ENCODE measurements around the gene PPP2R2D.
"Not testable (repeated sequence)": the region's sequence is repeated elsewhere in the genome, so short reads cannot be mapped to it uniquely, and the experiment has no call there.

The PPP2R2D gene

DNA sequence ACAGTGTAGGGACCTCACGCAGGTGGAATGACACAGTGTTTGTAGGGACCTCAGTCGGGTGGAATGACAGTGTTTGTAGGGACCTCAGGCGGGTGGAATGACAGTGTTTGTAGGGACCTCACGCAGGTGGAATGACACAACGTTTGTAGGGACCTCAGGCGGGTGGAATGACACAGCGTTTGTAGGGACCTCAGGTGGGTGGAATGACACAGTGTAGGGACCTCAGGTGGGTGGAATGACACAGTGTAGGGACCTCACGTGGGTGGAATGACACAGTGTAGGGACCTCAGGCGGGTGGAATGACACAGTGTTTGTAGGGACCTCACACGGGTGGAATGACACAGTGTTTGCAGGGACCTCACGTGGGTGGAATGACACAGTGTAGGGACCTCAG, 16.0 kb downstream of the PPP2R2D start:
- peaks cover 46% of the 10 kb centered on the region for H3K36me3 Mint-ChIP-seq (ENCODE audit: low read depth)
- H3K27me3 Mint-ChIP-seq (ENCODE audit: low read depth); H3K4me3 Mint-ChIP-seq: not testable (repeated sequence)
- peaks cover 40% of the 10 kb centered on the region for H3K4me1 Mint-ChIP-seq (ENCODE audit: low read depth)
- peaks cover 12% of the 10 kb centered on the region for H3K9me3 Mint-ChIP-seq
- peak overlapping the region; percentile 72 for H3K27ac Mint-ChIP-seq

GRCh38 chr10:131917496-131917895, 16.7 kb downstream of the PPP2R2D start:
- H3K27me3 Mint-ChIP-seq (ENCODE audit: low read depth); H3K27ac Mint-ChIP-seq; H3K9me3 Mint-ChIP-seq; H3K4me3 Mint-ChIP-seq: not testable (repeated sequence)
- peaks cover 43% of the 10 kb centered on the region for H3K36me3 Mint-ChIP-seq (ENCODE audit: low read depth)
- peaks cover 40% of the 10 kb centered on the region for H3K4me1 Mint-ChIP-seq (ENCODE audit: low read depth)

- H3K27me3 Mint-ChIP-seq (ENCODE audit: low read depth); H3K9me3 Mint-ChIP-seq; H3K4me3 Mint-ChIP-seq; H3K27ac Mint-ChIP-seq: not testable (repeated sequence)
- Mint-ChIP-seq H3K36me3 (ENCODE audit: low read depth) (peaks cover 40% of the 10 kb centered on the region), H3K4me1 (ENCODE audit: low read depth) (peaks cover 34% of the 10 kb centered on the region)
Observed at GRCh38 chr10:131919461-131919860, 18.7 kb downstream of the PPP2R2D start.

DNA sequence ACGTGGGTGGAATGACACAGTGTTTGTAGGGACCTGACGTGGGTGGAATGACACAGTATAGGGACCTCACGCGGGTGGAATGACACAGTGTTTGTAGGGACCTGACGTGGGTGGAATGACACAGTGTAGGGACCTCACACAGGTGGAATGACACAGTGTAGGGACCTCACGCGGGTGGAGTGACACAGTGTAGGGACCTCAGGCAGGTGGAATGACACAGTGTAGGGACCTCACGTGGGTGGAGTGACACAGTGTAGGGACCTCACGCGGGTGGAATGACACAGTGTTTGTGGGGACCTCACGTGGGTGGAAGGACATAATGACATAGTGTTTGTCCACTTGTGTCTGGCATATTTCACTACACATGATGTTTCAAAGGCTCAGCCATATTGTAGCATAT, 19.3 kb downstream of the PPP2R2D start:
- Mint-ChIP-seq H3K27ac (no peak overlapping the region), H3K4me1 (ENCODE audit: low read depth) (peaks cover 39% of the 10 kb centered on the region)

GRCh38 chr10:131920693-131921092, 19.9 kb downstream of the PPP2R2D start:
- H3K4me1 Mint-ChIP-seq (ENCODE audit: low read depth): peaks cover 41% of the 10 kb centered on the region

More for the DNA sequence above, 19.3 kb downstream of the PPP2R2D start:
- Mint-ChIP-seq H3K9me3 (peaks cover 9% of the 10 kb centered on the region), H3K27me3 (ENCODE audit: low read depth) (no peaks in the 10 kb centered on the region), H3K36me3 (ENCODE audit: low read depth) (peaks cover 44% of the 10 kb centered on the region), H3K4me3 (no peak overlapping the region)

GRCh38 chr10:131921184-131921583, 20.4 kb downstream of the PPP2R2D start:
- H3K9me3 Mint-ChIP-seq: peaks cover 14% of the 10 kb centered on the region
- H3K27ac Mint-ChIP-seq: no peak overlapping the region
- no peak overlapping the region for H3K4me3 Mint-ChIP-seq
- no peaks in the 10 kb centered on the region for H3K27me3 Mint-ChIP-seq (ENCODE audit: low read depth)
- H3K4me1 Mint-ChIP-seq (ENCODE audit: low read depth): peaks cover 41% of the 10 kb centered on the region
- H3K36me3 Mint-ChIP-seq (ENCODE audit: low read depth): peaks cover 43% of the 10 kb centered on the region

More at GRCh38 chr10:131920693-131921092, 19.9 kb downstream of the PPP2R2D start:
- H3K27ac Mint-ChIP-seq: no peak overlapping the region
- no peaks in the 10 kb centered on the region for H3K27me3 Mint-ChIP-seq (ENCODE audit: low read depth)
- H3K9me3 Mint-ChIP-seq: peaks cover 14% of the 10 kb centered on the region
- no peak overlapping the region for H3K4me3 Mint-ChIP-seq
- peaks cover 45% of the 10 kb centered on the region for H3K36me3 Mint-ChIP-seq (ENCODE audit: low read depth)

- peaks cover 38% of the 10 kb centered on the region for H3K36me3 Mint-ChIP-seq (ENCODE audit: low read depth)
- no peaks in the 10 kb centered on the region for H3K27me3 Mint-ChIP-seq (ENCODE audit: low read depth)
- no peak overlapping the region for H3K4me3 Mint-ChIP-seq
- peaks cover 52% of the 10 kb centered on the region for H3K4me1 Mint-ChIP-seq (ENCODE audit: low read depth)
- no peak overlapping the region for H3K27ac Mint-ChIP-seq
- H3K9me3 Mint-ChIP-seq: peaks cover 14% of the 10 kb centered on the region
Observed at GRCh38 chr10:131923038-131923756, 22.4 kb downstream of the PPP2R2D start.

DNA sequence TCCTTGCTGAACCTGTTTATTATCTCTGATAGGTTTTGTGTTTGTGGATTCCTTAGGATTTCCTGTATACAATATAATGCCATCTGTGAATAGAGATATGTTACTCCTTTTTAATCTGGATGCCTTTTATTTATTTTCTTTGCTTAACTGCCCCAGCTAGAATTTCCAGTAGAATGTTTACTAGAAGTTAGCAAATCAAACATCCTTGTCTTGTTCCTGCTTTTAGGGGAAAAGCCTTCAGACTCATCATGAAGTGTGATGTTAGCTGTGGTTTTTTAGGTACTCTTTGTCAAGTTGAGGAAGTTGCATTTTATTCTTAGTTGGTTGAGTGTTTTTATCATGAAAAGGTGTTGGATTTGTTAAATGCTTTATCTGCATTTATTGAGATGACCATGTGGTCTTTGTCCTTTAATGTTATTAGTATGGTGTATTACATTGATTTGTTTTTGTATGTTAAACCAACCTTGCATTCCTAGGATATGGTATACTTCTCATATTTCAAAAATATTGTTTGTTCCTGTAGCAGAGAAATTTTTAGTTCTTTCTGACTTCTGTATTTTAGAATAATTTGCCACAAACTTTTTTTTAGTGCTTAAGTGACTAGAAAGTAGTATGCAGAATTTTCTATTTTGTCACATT, 24.3 kb downstream of the PPP2R2D start:
- no peak overlapping the region for H3K27ac Mint-ChIP-seq

GRCh38 chr10:131925716-131926115, 24.9 kb downstream of the PPP2R2D start:
- H3K36me3 Mint-ChIP-seq (ENCODE audit: low read depth): peaks cover 32% of the 10 kb centered on the region
- H3K27me3 Mint-ChIP-seq (ENCODE audit: low read depth): no peaks in the 10 kb centered on the region
- H3K27ac Mint-ChIP-seq: no peak overlapping the region
- H3K9me3 Mint-ChIP-seq: peaks cover 9% of the 10 kb centered on the region
- H3K4me3 Mint-ChIP-seq: no peak overlapping the region
- peaks cover 55% of the 10 kb centered on the region for H3K4me1 Mint-ChIP-seq (ENCODE audit: low read depth)

More for the DNA sequence above, 24.3 kb downstream of the PPP2R2D start:
- Mint-ChIP-seq H3K4me3 (no peak overlapping the region), H3K27me3 (ENCODE audit: low read depth) (no peaks in the 10 kb centered on the region), H3K36me3 (ENCODE audit: low read depth) (peaks cover 29% of the 10 kb centered on the region), H3K4me1 (ENCODE audit: low read depth) (peaks cover 52% of the 10 kb centered on the region), H3K9me3 (peaks cover 9% of the 10 kb centered on the region)

- Mint-ChIP-seq H3K27me3 (ENCODE audit: low read depth) (no peaks in the 10 kb centered on the region), H3K4me3 (no peak overlapping the region), H3K36me3 (ENCODE audit: low read depth) (peaks cover 27% of the 10 kb centered on the region), H3K9me3 (peaks cover 9% of the 10 kb centered on the region), H3K27ac (no peak overlapping the region), H3K4me1 (ENCODE audit: low read depth) (peaks cover 56% of the 10 kb centered on the region)
Observed at GRCh38 chr10:131926253-131926652, 25.4 kb downstream of the PPP2R2D start.

DNA sequence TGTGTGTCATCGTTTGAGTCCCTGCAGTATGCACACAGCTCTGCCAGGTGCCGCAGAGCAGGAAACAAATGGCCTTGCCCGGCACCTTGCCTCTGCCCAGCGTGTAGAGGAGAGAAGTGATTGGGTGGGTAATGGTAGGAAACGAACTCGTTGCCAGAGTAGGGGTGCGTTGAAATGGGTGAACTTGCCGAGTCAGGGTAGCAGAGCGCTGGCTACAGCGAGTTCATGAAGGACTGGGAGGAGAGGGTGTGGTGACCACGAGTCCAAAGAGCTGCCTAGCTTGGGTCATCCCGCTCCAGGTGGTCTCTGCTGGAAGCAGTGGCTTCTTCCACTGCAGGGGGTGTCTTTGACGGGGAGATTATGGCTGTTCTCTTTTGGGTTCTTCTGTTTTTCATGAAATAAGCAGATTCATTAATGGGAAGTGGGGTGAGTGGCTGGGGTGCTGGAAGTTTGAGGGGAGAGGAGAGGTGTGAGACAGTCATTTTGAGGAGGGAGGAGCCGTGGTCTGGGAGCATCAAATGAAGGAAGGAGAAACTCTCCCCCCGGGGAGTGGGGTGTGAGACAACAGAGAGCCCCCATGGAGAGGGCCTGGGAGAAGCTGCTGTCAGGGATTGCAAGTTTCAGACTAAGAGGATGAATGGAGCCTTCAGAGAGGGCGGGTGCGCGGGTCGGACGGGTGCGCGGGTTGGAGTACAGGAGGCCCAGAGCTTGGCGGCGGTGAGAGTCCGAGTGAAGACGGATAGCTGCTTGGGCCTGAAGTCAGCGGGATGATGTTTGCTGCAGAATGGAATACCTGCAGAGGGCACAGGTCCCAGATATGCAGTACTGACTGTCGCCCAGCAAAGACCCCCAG, 26.2 kb downstream of the PPP2R2D start:
- no peaks in the 10 kb centered on the region for H3K27me3 Mint-ChIP-seq (ENCODE audit: low read depth)
- peaks cover 58% of the 10 kb centered on the region for H3K4me1 Mint-ChIP-seq (ENCODE audit: low read depth)
- H3K4me3 Mint-ChIP-seq: peak overlapping the region; percentile 7
- H3K27ac Mint-ChIP-seq: no peak overlapping the region
- H3K36me3 Mint-ChIP-seq (ENCODE audit: low read depth): peaks cover 24% of the 10 kb centered on the region
- peaks cover 9% of the 10 kb centered on the region for H3K9me3 Mint-ChIP-seq

DNA sequence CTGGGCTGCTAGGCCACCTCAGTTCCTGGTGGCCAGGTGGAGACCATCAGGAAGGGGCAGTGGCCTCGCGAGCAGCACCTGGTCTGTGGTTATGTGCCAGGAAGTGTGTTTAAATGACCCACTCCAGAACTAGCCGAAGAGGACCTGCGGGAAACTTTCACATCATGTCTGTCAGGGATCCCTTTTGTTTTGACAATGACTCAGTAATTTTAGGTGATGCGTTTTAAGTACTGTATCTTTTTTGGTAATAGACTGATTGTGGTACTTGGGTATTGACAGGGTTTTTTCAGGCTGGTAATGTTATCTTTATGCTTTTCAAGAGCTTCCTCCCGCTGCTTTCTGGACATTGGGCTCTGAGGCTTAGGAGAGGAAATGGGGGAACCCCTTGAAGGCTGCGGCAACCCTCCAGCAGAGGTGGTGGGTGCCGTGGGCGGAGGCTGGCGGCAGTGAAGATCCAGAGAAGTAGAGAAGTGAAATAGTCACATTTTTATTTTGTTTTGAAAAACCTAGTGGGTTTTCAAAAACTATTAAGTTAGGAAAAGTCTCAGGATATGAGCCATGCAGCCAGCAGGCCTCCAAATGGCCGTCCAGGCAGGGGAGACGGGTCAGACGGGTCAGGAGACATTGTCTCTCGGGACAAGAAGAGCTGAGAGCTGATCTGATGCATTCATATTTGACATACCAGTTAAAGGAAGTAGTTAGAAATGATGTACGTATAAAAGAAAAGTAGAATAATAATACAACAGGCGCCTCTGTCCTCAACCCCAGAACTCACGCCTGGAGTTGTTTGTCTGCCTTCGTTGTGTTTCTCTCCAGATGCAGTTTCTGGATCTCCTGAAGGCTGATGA, 27.7 kb downstream of the PPP2R2D start:
- H3K36me3 Mint-ChIP-seq (ENCODE audit: low read depth): peaks cover 20% of the 10 kb centered on the region
- peaks cover 58% of the 10 kb centered on the region for H3K4me1 Mint-ChIP-seq (ENCODE audit: low read depth)
- no peaks in the 10 kb centered on the region for H3K27me3 Mint-ChIP-seq (ENCODE audit: low read depth)
- peak overlapping the region; percentile 63 for H3K4me3 Mint-ChIP-seq
- H3K27ac Mint-ChIP-seq: peak overlapping the region; percentile 85
- peaks cover 9% of the 10 kb centered on the region for H3K9me3 Mint-ChIP-seq

DNA sequence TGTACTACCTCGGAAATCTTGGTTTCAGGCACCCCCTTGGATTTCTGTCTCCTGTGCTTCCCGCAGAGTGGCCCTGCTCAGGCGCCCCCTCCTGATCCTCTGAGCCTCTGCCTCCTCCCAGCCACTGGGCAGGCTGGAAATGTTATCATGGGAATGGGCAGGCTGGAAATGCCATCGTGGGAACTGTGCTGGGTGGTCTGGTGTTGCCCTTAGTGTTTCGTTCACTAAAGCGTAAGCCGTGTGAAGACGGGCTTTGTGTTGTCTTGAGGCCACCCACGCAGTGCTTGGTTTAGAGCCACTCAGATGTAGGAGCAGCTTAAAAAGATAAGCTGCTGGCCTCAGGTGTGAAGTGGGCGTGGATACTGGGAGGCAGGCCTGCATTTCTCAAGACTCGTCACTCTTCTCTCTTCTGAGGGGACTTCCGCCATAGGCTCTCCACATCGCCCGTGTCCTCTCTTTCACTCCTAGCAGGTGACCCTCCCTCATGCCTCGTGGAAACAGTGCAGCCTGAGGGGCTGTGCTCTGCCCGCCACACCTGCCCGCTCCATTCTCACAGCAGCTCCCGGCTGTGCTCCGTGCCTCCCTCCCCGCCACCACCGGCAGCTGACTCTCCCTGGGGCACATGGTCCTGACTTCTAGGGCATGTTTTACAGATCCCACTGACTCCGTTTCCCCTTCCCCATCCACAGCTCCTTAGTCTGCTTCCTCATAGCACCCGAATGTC, 28.5 kb downstream of the PPP2R2D start:
- H3K27me3 Mint-ChIP-seq (ENCODE audit: low read depth): no peaks in the 10 kb centered on the region

More for the DNA sequence above, 28.5 kb downstream of the PPP2R2D start:
- Mint-ChIP-seq H3K4me1 (ENCODE audit: low read depth) (peaks cover 61% of the 10 kb centered on the region), H3K9me3 (peaks cover 9% of the 10 kb centered on the region), H3K27ac (no peak overlapping the region), H3K4me3 (peak overlapping the region; percentile 21), H3K36me3 (ENCODE audit: low read depth) (peaks cover 21% of the 10 kb centered on the region)

Measured in T-helper 1 cell treated with Interleukin-12 subunit alpha and Interleukin-12 subunit beta and Interleukin-4 antibody, amounts not matched to agents 30 μg/mL and 1 μg/mL, for 36 hours (primary cell).